HL-60 (cell line): ENCODE measurements around the gene TSPOAP1.
A peak's percentile ranks its signal among the peaks of the same experiment; 100 is the strongest.
"Not testable (repeated sequence)": the region's sequence is repeated elsewhere in the genome, so short reads cannot be mapped to it uniquely, and the experiment has no call there.

Experiments used
- DNase-seq, 2 experiments: peaks; one replicate each; pipeline ENCODE4 v3.0.0-alpha.2; 2010 to 2020; ENCODE audit warnings: low read depth in 1 of 2, low spot score in 1 of 2
- H3K27ac ChIP-seq: fragments of 250-450 bp; sonication (Bioruptor Pico); replicated peaks from 2 replicates; pipeline ENCODE4 v1.5.1; 2020; ENCODE audit warnings: mild to moderate bottlenecking, moderate library complexity
- H3K27me3 ChIP-seq: fragments of 250-450 bp; sonication (Bioruptor Pico); 2 replicates; pipeline ENCODE4 v1.5.1; 2021; ENCODE audit warnings: mild to moderate bottlenecking, moderate library complexity; ENCODE audit not compliant: insufficient read depth, poor library complexity, severe bottlenecking
- H3K4me3 ChIP-seq: replicated peaks from 2 replicates; pipeline ENCODE4 v1.5.1; 2011; ENCODE audit warnings: mild to moderate bottlenecking, control low read depth, low read length; ENCODE audit not compliant: insufficient read depth
- CTCF ChIP-seq: IDR thresholded peaks from one replicate; pipeline ENCODE4 v1.5.1; 2011; ENCODE audit warnings: low read length, control low read depth, inconsistent platforms; ENCODE audit not compliant: insufficient read depth
- GABPA ChIP-seq: IDR thresholded peaks from 2 replicates; pipeline ENCODE4 v1.6.1; 2012; ENCODE audit warnings: low read depth
- POLR2AphosphoS5 ChIP-seq: IDR thresholded peaks from 2 replicates; pipeline ENCODE4 v1.6.1; 2012; ENCODE audit warnings: low read depth
- SPI1 ChIP-seq: IDR thresholded peaks from 2 replicates; pipeline ENCODE4 v1.6.1; 2012; ENCODE audit warnings: low read depth, mild to moderate bottlenecking, borderline replicate concordance
- TF ChIP-seq, protein P1 (sequence below): IDR thresholded peaks from 2 replicates; pipeline ENCODE4 v1.6.1; 2012; ENCODE audit warnings: low read depth; ENCODE audit not compliant: insufficient replicate concordance

TSPOAP1 gene

GRCh38 chr17:58344791-58345157, 16.2 kb upstream of the TSPOAP1 start:
- H3K27ac ChIP-seq: peak overlapping the region; percentile 82
- TF ChIP-seq, protein P1, sequence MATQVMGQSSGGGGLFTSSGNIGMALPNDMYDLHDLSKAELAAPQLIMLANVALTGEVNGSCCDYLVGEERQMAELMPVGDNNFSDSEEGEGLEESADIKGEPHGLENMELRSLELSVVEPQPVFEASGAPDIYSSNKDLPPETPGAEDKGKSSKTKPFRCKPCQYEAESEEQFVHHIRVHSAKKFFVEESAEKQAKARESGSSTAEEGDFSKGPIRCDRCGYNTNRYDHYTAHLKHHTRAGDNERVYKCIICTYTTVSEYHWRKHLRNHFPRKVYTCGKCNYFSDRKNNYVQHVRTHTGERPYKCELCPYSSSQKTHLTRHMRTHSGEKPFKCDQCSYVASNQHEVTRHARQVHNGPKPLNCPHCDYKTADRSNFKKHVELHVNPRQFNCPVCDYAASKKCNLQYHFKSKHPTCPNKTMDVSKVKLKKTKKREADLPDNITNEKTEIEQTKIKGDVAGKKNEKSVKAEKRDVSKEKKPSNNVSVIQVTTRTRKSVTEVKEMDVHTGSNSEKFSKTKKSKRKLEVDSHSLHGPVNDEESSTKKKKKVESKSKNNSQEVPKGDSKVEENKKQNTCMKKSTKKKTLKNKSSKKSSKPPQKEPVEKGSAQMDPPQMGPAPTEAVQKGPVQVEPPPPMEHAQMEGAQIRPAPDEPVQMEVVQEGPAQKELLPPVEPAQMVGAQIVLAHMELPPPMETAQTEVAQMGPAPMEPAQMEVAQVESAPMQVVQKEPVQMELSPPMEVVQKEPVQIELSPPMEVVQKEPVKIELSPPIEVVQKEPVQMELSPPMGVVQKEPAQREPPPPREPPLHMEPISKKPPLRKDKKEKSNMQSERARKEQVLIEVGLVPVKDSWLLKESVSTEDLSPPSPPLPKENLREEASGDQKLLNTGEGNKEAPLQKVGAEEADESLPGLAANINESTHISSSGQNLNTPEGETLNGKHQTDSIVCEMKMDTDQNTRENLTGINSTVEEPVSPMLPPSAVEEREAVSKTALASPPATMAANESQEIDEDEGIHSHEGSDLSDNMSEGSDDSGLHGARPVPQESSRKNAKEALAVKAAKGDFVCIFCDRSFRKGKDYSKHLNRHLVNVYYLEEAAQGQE: no peak
- TF ChIP-seq CTCF (no peak), POLR2AphosphoS5 (no peak), GABPA (no peak), SPI1 (no peak)
- H3K4me3 ChIP-seq: peak overlapping the region; percentile 16
- DNase-seq: peak in 1 of 2 experiments; percentile 76
- no peaks in the 10 kb centered on the region for H3K27me3 ChIP-seq

GRCh38 chr17:58344047-58344790, 15.6 kb upstream of the TSPOAP1 start:
- Histone ChIP-seq H3K27me3 (no peaks in the 10 kb centered on the region), H3K4me3 (peak overlapping the region; percentile 16), H3K27ac (peak overlapping the region; percentile 82)
- no peak for TF ChIP-seq SPI1
- peak; percentile 98 for TF ChIP-seq POLR2AphosphoS5
- DNase-seq: peak; percentile 77 to 97

DNA sequence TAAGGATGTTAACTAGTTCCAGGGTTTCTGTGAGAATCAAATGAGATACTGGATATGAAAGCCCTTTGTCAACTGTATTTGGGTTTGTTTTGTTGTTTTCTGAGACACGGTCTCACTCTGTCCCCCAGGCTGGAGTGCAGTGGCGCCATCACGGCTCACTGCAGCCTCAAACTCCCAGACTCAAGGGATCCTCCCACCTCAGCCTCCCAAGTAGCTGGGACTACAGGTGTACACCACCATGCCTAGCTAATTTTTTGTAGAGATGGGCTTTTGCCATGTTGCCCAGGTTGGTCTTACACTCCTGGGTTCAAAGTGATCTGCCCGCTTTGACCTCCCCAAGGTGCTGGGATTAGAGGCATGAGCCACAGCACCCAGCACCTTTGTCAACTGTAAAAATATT, 14.5 kb upstream of the TSPOAP1 start:
- H3K27me3 ChIP-seq: no peaks in the 10 kb centered on the region
- no peak for DNase-seq
- peak overlapping the region; percentile 82 for H3K27ac ChIP-seq
- no peak overlapping the region for H3K4me3 ChIP-seq
- TF ChIP-seq, protein P1: no peak
- TF ChIP-seq CTCF: no peak
- TF ChIP-seq GABPA: no peak
- no peak for TF ChIP-seq POLR2AphosphoS5
- no peak for TF ChIP-seq SPI1

DNA sequence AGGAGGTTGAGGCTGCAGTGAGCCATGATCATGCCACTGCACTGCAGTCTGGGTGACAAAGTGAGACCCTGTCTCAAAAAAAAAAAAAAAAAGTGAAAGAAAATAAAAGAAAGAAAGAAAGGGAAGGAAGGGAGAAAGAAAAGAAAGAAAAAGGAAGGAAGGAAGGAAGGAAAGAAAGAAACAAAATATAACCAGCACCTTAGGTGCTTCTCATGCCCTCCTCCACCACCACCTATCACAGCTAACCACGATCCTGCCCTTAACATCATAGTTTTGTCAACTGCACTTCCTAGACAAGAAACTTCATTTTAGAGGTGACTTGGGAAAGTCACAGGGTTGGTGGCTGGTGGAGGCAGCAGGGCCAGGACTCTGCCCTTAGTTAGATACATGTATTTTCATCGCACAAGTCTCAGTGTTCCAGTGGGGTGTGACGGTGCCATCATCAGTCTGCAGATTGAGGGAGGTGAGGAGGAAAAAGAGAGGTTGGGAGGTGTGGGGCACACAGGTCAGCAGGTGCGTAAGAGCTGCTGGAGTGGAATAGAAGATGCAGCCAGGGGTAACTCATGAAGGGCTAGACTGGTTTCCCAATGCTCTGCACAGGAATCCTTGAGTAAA, 13.4 kb upstream of the TSPOAP1 start:
- peak overlapping the region; percentile 82 for H3K27ac ChIP-seq
- H3K4me3 ChIP-seq: no peak overlapping the region
- H3K27me3 ChIP-seq: no peaks in the 10 kb centered on the region
- DNase-seq: no peak
- TF ChIP-seq CTCF: no peak
- TF ChIP-seq POLR2AphosphoS5: 0 out of 2 replicates have a peak, but pooled peaks have one; percentile 31

- not testable (repeated sequence) for DNase-seq, H3K4me3 ChIP-seq
- peak overlapping the region; percentile 82 for H3K27ac ChIP-seq
Observed at GRCh38 chr17:58341136-58341860, 12.7 kb upstream of the TSPOAP1 start.

More at GRCh38 chr17:58341136-58341860, 12.7 kb upstream of the TSPOAP1 start:
- H3K27me3 ChIP-seq: not testable (repeated sequence)
